GM18519 (cell line): Measurements from ENCODE around the gene RBM12.

ENCODE experiments used
- ATAC-seq: cut with Tn5 transposase; IDR thresholded peaks from one replicate; pipeline ENCODE4 v1.9.1; 2021; ENCODE audit warnings: mild to moderate bottlenecking, moderate library complexity; ENCODE audit not compliant: unreplicated experiment, low FRiP score

Gene RBM12

DNA sequence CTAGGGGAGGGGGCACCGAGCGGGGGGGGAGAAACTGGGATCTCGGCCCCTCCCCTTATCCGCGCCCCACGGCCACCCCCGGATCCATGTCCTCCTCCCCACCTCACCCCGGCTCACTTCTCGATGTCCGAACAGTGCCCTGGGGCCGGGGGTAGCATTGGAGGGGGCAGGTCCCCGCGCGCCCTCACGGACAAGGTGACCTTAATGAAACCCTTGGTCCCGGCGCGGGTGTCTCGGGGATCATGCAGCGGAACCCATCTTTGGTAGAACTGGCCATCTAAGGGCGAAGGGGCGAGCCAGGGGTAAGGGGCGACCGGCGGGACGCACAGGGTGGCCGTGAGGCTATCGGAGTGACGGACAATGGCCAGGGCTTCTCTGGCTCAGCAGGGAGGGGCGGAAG lies 62.7 kb downstream of the RBM12 start:
- ATAC-seq = no peak

- no peak for ATAC-seq
These were observed 63.4 kb downstream of the RBM12 start for GRCh38 chr20:35600993-35601973.

- ATAC-seq = no peak
These were observed 64.3 kb downstream of the RBM12 start for GRCh38 chr20:35600176-35600992.

DNA sequence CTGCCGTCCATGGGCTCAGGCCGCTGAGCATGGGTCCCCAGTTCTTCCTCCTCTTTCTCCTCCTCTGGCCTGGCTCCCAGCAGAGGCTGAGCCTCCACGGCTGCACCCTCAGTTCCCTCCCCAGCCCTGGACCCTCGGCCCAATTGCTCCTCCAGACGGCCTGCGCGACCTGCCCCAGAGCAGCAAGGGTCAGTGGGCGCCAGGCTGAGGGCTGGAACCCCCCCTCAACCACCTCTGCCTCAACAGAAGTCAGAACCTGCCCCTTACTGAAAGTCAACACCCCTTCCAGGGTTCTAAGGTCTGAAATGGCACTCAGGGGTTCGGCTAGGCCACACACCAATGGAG lies 65.0 kb downstream of the RBM12 start:
- ATAC-seq = no peak
